Loucy (cell line): Measurements from ENCODE around the gene PIBF1.

Experiments
- H2AFZ ChIP-seq: fragments of 200-600 bp; sonication (generic); 2 replicates; pipeline ENCODE4 v1.6.0; 2016; ENCODE audit warnings: antibody characterized with exemption, mild to moderate bottlenecking, low read length, moderate library complexity
- H3F3A ChIP-seq: fragments of 200-600 bp; 2 replicates; pipeline ENCODE4 v1.6.0; 2016; ENCODE audit warnings: antibody characterized with exemption, low read depth, mild to moderate bottlenecking
- H3K27me3 ChIP-seq: fragments of 200-600 bp; sonication (generic); 2 replicates; pipeline ENCODE4 v1.6.1; 2014; ENCODE audit warnings: low read length, mild to moderate bottlenecking; ENCODE audit not compliant: insufficient read depth, poor library complexity, severe bottlenecking
- H3K36me3 ChIP-seq: fragments of 200-600 bp; sonication (generic); 2 replicates; pipeline ENCODE4 v1.6.1; 2016; ENCODE audit warnings: low read length; ENCODE audit not compliant: insufficient read depth
- H3K4me1 ChIP-seq: fragments of 200-600 bp; sonication (generic); 2 replicates; pipeline ENCODE4 v1.5.1; 2014; ENCODE audit warnings: low read length, mild to moderate bottlenecking; ENCODE audit not compliant: insufficient read depth, poor library complexity, severe bottlenecking
- H3K4me2 ChIP-seq: fragments of 200-600 bp; sonication (generic); 2 replicates; pipeline ENCODE4 v1.6.0; 2014; ENCODE audit warnings: antibody characterized with exemption, low read length, low read depth, mild to moderate bottlenecking; ENCODE audit not compliant: poor library complexity, severe bottlenecking
- H3K4me3 ChIP-seq: fragments of 200-600 bp; sonication (generic); 2 replicates; pipeline ENCODE4 v1.5.1; 2014; ENCODE audit warnings: low read length, mild to moderate bottlenecking, mixed read lengths; ENCODE audit not compliant: poor library complexity, severe bottlenecking
- H3K79me2 ChIP-seq: fragments of 200-600 bp; sonication (generic); 2 replicates; pipeline ENCODE4 v1.6.1; 2014; ENCODE audit warnings: low read length; ENCODE audit not compliant: insufficient read depth
- H3K9ac ChIP-seq: fragments of 200-600 bp; sonication (generic); 2 replicates; pipeline ENCODE4 v1.6.0; 2014; ENCODE audit warnings: mild to moderate bottlenecking, low read depth, low read length, moderate library complexity; ENCODE audit not compliant: poor library complexity, severe bottlenecking
- H3K9me2 ChIP-seq: fragments of 200-600 bp; sonication (generic); replicated peaks from 2 replicates; pipeline ENCODE4 v1.6.1; 2016; ENCODE audit warnings: low read depth, low read length, mixed read lengths
- H3K9me3 ChIP-seq: fragments of 200-600 bp; sonication (generic); 2 replicates; pipeline ENCODE4 v1.6.1; 2014; ENCODE audit warnings: mild to moderate bottlenecking, antibody characterized with exemption, low read length, low read depth; ENCODE audit not compliant: insufficient read depth
- H4K20me1 ChIP-seq: fragments of 200-600 bp; sonication (generic); 2 replicates; pipeline ENCODE4 v1.6.0; 2014; ENCODE audit warnings: antibody characterized with exemption, low read length, mild to moderate bottlenecking; ENCODE audit not compliant: insufficient read depth, poor library complexity, severe bottlenecking
- CTCF ChIP-seq: fragments of 200-600 bp; sonication (generic); conservative IDR thresholded peaks from 2 replicates; pipeline ENCODE4 v1.5.1; 2014; ENCODE audit warnings: mild to moderate bottlenecking, antibody characterized with exemption, low read length
- EZH2phosphoT487 ChIP-seq: fragments of 200-600 bp; IDR thresholded peaks from 2 replicates; pipeline ENCODE4 v1.6.1; 2018; ENCODE audit warnings: antibody characterized with exemption, mild to moderate bottlenecking, moderate library complexity, borderline replicate concordance

The PIBF1 gene

GRCh38 chr13:72953391-72953965, 171.5 kb downstream of the PIBF1 start:
- Histone ChIP-seq H3K4me3 (no peak overlapping the region), H3K9me3 (no peaks in the 10 kb centered on the region), H3K9me2 (no peaks in the 10 kb centered on the region), H3K4me1 (no peaks in the 10 kb centered on the region), H3K9ac (no peak overlapping the region), H3K36me3 (0 out of 2 replicates have a peak, but pooled peaks cover 3% of the 10 kb centered on the region), H4K20me1 (no peaks in the 10 kb centered on the region), H3K79me2 (no peaks in the 10 kb centered on the region), H2AFZ (no peak overlapping the region), H3K27me3 (no peaks in the 10 kb centered on the region), H3F3A (no peaks in the 10 kb centered on the region), H3K4me2 (no peak overlapping the region)
- no peak for TF ChIP-seq CTCF
- TF ChIP-seq EZH2phosphoT487: no peak

- no peaks in the 10 kb centered on the region for H3K9me3 ChIP-seq
- H2AFZ ChIP-seq: no peak overlapping the region
- no peak overlapping the region for H3K4me3 ChIP-seq
- no peaks in the 10 kb centered on the region for H4K20me1 ChIP-seq
- no peak overlapping the region for H3K9ac ChIP-seq
- H3K79me2 ChIP-seq: no peaks in the 10 kb centered on the region
- no peaks in the 10 kb centered on the region for H3K4me1 ChIP-seq
- H3K27me3 ChIP-seq: no peaks in the 10 kb centered on the region
- TF ChIP-seq CTCF (no peak), EZH2phosphoT487 (no peak)
- no peak overlapping the region for H3K4me2 ChIP-seq
- H3K9me2 ChIP-seq: no peaks in the 10 kb centered on the region
- H3K36me3 ChIP-seq: 0 out of 2 replicates have a peak, but pooled peaks cover 3% of the 10 kb centered on the region
- H3F3A ChIP-seq: no peaks in the 10 kb centered on the region
These were observed 177.7 kb downstream of the PIBF1 start for GRCh38 chr13:72959643-72960042.

- TF ChIP-seq CTCF (no peak), EZH2phosphoT487 (no peak)
- Histone ChIP-seq H3F3A (no peaks in the 10 kb centered on the region), H3K79me2 (no peaks in the 10 kb centered on the region), H3K4me2 (no peak overlapping the region), H3K36me3 (0 out of 2 replicates have a peak, but pooled peaks cover 3% of the 10 kb centered on the region), H3K4me1 (no peaks in the 10 kb centered on the region), H3K27me3 (no peaks in the 10 kb centered on the region), H3K9ac (no peak overlapping the region), H3K9me2 (no peaks in the 10 kb centered on the region), H3K4me3 (no peak overlapping the region), H3K9me3 (no peaks in the 10 kb centered on the region), H4K20me1 (no peaks in the 10 kb centered on the region), H2AFZ (no peak overlapping the region)
These were observed 178.2 kb downstream of the PIBF1 start for GRCh38 chr13:72960114-72960513.
